KMS-11 (cell line): ENCODE results near the gene TUBA1C.

Experiments
- H2AFZ ChIP-seq: fragments of 200-600 bp; sonication (generic); 2 replicates; pipeline ENCODE4 v1.6.1; 2016; ENCODE audit warnings: antibody characterized with exemption, mixed run types, low read depth
- H3K27ac ChIP-seq: fragments of 200-600 bp; sonication (generic); 2 replicates; pipeline ENCODE4 v1.6.1; 2016; ENCODE audit warnings: mild to moderate bottlenecking, mixed run types
- H3K27me3 ChIP-seq: fragments of 200-600 bp; sonication (generic); 2 replicates; pipeline ENCODE4 v1.6.1; 2017; ENCODE audit warnings: mild to moderate bottlenecking, low read depth, mixed run types, moderate library complexity; ENCODE audit not compliant: insufficient read depth
- H3K36me3 ChIP-seq: fragments of 200-600 bp; sonication (generic); 2 replicates; pipeline ENCODE4 v1.6.1; 2017; ENCODE audit warnings: mild to moderate bottlenecking, mixed run types; ENCODE audit not compliant: insufficient read depth
- H3K4me1 ChIP-seq: fragments of 200-600 bp; sonication (generic); 2 replicates; pipeline ENCODE4 v1.6.1; 2016; ENCODE audit warnings: mild to moderate bottlenecking, low read depth, mixed run types; ENCODE audit not compliant: poor library complexity, severe bottlenecking
- H3K4me2 ChIP-seq: fragments of 200-600 bp; sonication (generic); 2 replicates; pipeline ENCODE4 v1.7.0; 2016; ENCODE audit warnings: mild to moderate bottlenecking, mixed run types
- H3K4me3 ChIP-seq: fragments of 200-600 bp; sonication (generic); IDR thresholded peaks from 2 replicates; pipeline ENCODE4 v1.6.1; 2017; ENCODE audit warnings: low read depth, low read length, mixed read lengths; ENCODE audit not compliant: insufficient read depth
- H3K79me2 ChIP-seq: fragments of 200-600 bp; sonication (generic); 2 replicates; pipeline ENCODE4 v1.6.1; 2016; ENCODE audit warnings: low read depth, mixed run types; ENCODE audit not compliant: insufficient read depth
- H3K9ac ChIP-seq: fragments of 200-600 bp; sonication (generic); 2 replicates; pipeline ENCODE4 v1.6.1; 2016; ENCODE audit warnings: mild to moderate bottlenecking, mixed run types
- H4K20me1 ChIP-seq: fragments of 200-600 bp; sonication (generic); 2 replicates; pipeline ENCODE4 v1.6.1; 2016; ENCODE audit warnings: mild to moderate bottlenecking, mixed run types; ENCODE audit not compliant: insufficient read depth
- TF ChIP-seq, protein P1 (sequence below): fragments of 200-600 bp; sonication (generic); conservative IDR thresholded peaks from 2 replicates; pipeline ENCODE4 v1.6.1; 2017; ENCODE audit warnings: low read depth, mild to moderate bottlenecking, antibody characterized with exemption, low read length, moderate library complexity, mixed read lengths

TUBA1C gene

DNA sequence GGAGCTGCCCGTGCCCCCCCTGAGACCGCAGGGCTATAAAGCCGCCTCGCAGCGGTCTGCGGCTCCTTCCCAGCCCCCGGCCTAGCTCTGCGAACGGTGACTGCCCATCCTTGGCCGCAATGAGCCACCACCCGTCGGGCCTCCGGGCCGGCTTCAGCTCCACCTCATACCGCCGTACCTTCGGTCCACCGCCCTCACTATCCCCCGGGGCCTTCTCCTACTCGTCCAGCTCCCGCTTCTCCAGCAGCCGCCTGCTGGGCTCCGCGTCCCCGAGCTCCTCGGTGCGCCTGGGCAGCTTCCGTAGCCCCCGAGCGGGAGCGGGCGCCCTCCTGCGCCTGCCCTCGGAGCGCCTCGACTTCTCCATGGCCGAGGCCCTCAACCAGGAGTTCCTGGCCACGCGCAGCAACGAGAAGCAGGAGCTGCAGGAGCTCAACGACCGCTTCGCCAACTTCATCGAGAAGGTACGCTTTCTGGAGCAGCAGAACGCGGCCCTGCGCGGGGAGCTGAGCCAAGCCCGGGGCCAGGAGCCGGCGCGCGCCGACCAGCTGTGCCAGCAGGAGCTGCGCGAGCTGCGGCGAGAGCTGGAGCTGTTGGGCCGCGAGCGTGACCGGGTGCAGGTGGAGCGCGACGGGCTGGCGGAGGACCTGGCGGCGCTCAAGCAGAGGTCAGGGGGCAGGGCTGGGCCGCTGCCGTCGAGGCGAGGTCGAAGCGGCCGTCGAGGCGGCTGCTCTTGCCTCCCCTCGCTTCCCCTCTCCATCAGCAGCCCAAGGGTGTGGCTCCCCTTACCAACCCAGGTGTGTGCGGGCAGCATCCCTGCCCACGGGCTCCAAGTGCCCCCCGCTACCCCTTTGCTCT lies 30.4 kb downstream of the TUBA1C start, which contains the start of gene PRPH:
TSS of gene PRPH (plus strand) at position 66 of the 855 bp plus-strand sequence. CDS start at position 120, 54 bp downstream.
- Histone ChIP-seq H3K4me2 (no peak within 1 kb of the TSS), H4K20me1 (no peaks in the 10 kb centered on the region), H3K79me2 (no peaks in the 10 kb centered on the region), H2AFZ (no peak within 1 kb of the TSS), H3K4me3 (no peak within 1 kb of the TSS), H3K36me3 (no peaks in the 10 kb centered on the region), H3K27me3 (peaks cover 2% of the 10 kb centered on the region), H3K4me1 (peaks cover 16% of the 10 kb centered on the region), H3K27ac (no peak within 1 kb of the TSS), H3K9ac (no peak within 1 kb of the TSS)
- TF ChIP-seq, protein P1, sequence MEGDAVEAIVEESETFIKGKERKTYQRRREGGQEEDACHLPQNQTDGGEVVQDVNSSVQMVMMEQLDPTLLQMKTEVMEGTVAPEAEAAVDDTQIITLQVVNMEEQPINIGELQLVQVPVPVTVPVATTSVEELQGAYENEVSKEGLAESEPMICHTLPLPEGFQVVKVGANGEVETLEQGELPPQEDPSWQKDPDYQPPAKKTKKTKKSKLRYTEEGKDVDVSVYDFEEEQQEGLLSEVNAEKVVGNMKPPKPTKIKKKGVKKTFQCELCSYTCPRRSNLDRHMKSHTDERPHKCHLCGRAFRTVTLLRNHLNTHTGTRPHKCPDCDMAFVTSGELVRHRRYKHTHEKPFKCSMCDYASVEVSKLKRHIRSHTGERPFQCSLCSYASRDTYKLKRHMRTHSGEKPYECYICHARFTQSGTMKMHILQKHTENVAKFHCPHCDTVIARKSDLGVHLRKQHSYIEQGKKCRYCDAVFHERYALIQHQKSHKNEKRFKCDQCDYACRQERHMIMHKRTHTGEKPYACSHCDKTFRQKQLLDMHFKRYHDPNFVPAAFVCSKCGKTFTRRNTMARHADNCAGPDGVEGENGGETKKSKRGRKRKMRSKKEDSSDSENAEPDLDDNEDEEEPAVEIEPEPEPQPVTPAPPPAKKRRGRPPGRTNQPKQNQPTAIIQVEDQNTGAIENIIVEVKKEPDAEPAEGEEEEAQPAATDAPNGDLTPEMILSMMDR, result no peak

DNA sequence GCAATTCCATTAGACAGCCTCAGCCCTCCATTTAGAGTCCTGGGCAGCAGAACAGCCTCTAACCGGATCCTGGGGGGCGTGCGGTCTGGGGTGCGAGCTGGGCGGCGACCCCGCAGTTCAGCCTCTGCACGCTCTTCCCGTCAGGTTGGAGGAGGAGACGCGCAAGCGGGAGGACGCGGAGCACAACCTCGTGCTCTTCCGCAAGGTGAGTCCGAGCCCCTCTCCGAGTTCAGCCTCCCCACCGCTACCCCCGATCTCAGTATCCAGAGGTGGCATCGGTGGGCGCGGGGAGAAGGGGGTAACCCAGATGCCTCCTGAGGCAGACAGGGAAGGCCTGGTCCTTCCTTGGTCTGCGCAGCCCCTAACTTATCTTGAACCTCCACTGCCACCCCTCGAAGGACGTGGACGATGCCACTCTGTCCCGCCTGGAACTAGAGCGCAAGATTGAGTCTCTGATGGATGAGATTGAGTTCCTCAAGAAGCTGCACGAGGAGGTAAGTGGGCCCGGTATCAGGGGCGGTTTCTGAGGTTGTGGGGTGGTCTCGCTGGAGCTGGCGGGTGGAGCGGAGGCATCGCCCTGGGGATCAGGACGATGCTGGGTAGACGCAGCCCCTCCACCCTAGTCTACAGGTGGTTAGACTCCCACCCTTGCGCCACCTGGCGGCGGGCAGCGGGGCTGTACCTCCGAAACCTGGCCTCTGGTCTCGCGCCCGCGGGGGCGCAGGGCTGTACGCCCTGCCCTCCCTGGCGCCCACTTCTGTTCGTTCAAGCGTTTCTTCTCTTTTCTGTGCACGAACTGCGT lies 31.4 kb downstream of the TUBA1C start:
- no peaks in the 10 kb centered on the region for H3K36me3 ChIP-seq

DNA sequence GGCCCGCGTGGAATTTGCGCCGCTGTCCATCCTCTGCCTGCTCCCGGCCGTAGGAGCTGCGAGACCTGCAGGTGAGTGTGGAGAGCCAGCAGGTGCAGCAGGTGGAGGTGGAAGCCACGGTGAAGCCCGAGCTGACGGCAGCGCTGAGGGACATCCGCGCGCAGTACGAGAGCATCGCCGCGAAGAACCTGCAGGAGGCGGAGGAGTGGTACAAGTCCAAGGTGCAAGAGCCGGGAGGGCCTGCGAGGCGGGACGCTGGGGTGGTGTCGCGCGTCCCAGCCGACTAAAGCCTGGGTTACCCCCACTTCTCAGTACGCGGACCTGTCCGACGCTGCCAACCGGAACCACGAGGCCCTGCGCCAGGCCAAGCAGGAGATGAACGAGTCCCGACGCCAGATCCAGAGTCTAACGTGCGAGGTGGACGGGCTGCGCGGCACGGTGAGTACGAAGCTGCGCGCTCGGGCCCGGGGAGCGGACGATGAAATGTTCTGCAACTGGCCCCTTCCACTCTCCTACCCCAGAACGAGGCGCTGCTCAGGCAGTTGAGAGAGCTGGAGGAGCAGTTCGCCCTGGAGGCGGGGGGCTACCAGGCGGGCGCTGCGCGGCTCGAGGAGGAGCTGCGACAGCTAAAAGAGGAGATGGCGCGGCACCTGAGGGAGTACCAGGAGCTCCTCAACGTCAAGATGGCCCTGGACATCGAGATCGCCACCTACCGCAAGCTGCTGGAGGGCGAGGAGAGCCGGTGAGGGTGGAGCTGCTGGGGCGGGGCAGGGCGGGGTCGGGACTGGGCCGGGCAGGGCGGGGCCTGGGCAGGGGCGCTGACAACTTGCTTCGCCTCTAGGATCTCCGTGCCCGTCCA lies 32.2 kb downstream of the TUBA1C start:
- peaks cover 16% of the 10 kb centered on the region for H3K4me1 ChIP-seq
- H3K9ac ChIP-seq, result peak overlapping the region; percentile 13; the same call in 1 of the 2 replicates
- no peaks in the 10 kb centered on the region for H3K79me2 ChIP-seq
- no peaks in the 10 kb centered on the region for H4K20me1 ChIP-seq
- peak overlapping the region; percentile 100 for H2AFZ ChIP-seq
- H3K4me3 ChIP-seq, result no peak overlapping the region
- no peaks in the 10 kb centered on the region for H3K36me3 ChIP-seq
- peaks cover 2% of the 10 kb centered on the region for H3K27me3 ChIP-seq
- no peak overlapping the region for H3K27ac ChIP-seq
- TF ChIP-seq, protein P1, result peak; percentile 76
- H3K4me2 ChIP-seq, result peak overlapping the region; percentile 97

More for the DNA sequence above, 31.4 kb downstream of the TUBA1C start:
- H3K27me3 ChIP-seq, result peaks cover 2% of the 10 kb centered on the region
- H3K4me2 ChIP-seq, result peak overlapping the region; percentile 97
- 0 out of 2 replicates have a peak overlapping the region, but pooled peaks have one; percentile 13 for H3K9ac ChIP-seq
- no peaks in the 10 kb centered on the region for H4K20me1 ChIP-seq
- no peak overlapping the region for H3K4me3 ChIP-seq
- no peak overlapping the region for H3K27ac ChIP-seq
- TF ChIP-seq, protein P1, result peak; percentile 90
- peaks cover 16% of the 10 kb centered on the region for H3K4me1 ChIP-seq
- H3K79me2 ChIP-seq, result no peaks in the 10 kb centered on the region
- H2AFZ ChIP-seq, result peak overlapping the region; percentile 100

DNA sequence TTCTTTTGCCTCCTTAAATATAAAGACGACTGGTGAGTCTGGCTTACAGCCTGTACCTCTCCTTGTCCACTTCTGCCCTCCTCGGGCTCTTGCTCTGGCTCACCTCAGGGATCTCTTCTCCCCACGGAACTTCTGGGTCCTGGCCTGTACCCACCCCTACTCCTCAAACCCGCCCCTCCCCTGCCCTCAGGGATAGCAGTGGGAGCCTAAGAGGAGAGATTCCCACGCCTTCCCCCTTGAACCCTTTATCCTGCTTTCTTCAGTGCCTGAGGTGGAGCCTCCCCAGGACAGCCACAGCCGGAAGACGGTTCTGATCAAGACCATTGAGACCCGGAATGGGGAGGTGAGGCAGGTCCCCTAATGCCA lies 32.8 kb downstream of the TUBA1C start:
- no peaks in the 10 kb centered on the region for H4K20me1 ChIP-seq

More for the DNA sequence above, 32.8 kb downstream of the TUBA1C start:
- TF ChIP-seq, protein P1, result no peak; the same call in 1 of the 2 replicates
- H3K9ac ChIP-seq, result no peak overlapping the region
- peaks cover 16% of the 10 kb centered on the region for H3K4me1 ChIP-seq
- H3K79me2 ChIP-seq, result no peaks in the 10 kb centered on the region
- peak overlapping the region; percentile 100; the same call in 1 of the 2 replicates for H2AFZ ChIP-seq
- H3K27ac ChIP-seq, result no peak overlapping the region
- no peak overlapping the region for H3K4me3 ChIP-seq
- H3K36me3 ChIP-seq, result no peaks in the 10 kb centered on the region
- peak overlapping the region; percentile 97 for H3K4me2 ChIP-seq
- peaks cover 2% of the 10 kb centered on the region for H3K27me3 ChIP-seq
